T-cell (primary cell): ENCODE measurements around the gene EEPD1. TPM values are rescaled to one million over a fixed set of nuclear protein-coding genes. Genes with fewer than 3 reads are reported as not detected.

Experiments
- ATAC-seq, 4 experiments: fragments of 200-7000 bp in 3 of 4; fragments of 150-1000 bp in 1 of 4; cut with Tn5 transposase; replicated peaks in 1 of 4; 1 replicate in 3 of 4; 2 replicates in 1 of 4; pipeline ENCODE4 v1.10.0; 2021; ENCODE audit warnings: moderate library complexity in 3 of 4, mild to moderate bottlenecking in 2 of 4, moderate number of reproducible peaks in 1 of 4
- CTCF ChIA-PET, 2 donors: fragments of 300-600 bp; sonication (Branson Sonifier 250); formaldehyde crosslinking; loops; one replicate each; lab custom pipeline; 2022; ENCODE audit warnings: antibody characterized with exemption in 2 of 2; lab: Charles Lee
- POLR2A ChIA-PET, 2 donors: fragments of 300-600 bp; sonication (Branson Sonifier 250); formaldehyde crosslinking; loops; one replicate each; lab custom pipeline; 2022; ENCODE audit warnings: antibody characterized with exemption in 2 of 2; lab: Charles Lee
- DNase-seq, 35 experiments: peaks; one replicate each; pipeline versions ENCODE4 v3.0.0 to v3.0.0-alpha.2; 2013 to 2023
- H3K27ac ChIP-seq: one replicate; pipeline ENCODE4 v1.5.1; 2013; ENCODE audit warnings: low read length
- H3K27me3 ChIP-seq, 2 experiments: replicated peaks in 1 of 2; 1 replicate in 1 of 2; 2 replicates in 1 of 2; pipeline versions ENCODE4 v1.6.1 to v1.7.0; 2013; ENCODE audit warnings: low read length in 1 of 2, mixed read lengths in 1 of 2; ENCODE audit not compliant: control insufficient read depth in 2 of 2, insufficient read depth in 2 of 2; ENCODE audit errors: extremely low read depth in 1 of 2
- H3K36me3 ChIP-seq, 2 donors: 1 replicate in 1 of 2; 2 replicates in 1 of 2; pipeline versions ENCODE4 v1.6.1 to v1.7.0; 2013; ENCODE audit warnings: low read length in 1 of 2; ENCODE audit not compliant: control insufficient read depth in 2 of 2, insufficient read depth in 1 of 2; ENCODE audit errors: extremely low read depth in 1 of 2
- H3K4me1 ChIP-seq, 2 experiments: 1 replicate in 1 of 2; 2 replicates in 1 of 2; pipeline versions ENCODE4 v1.6.1 to v1.7.0; 2013; ENCODE audit warnings: low read length in 2 of 2, mixed read lengths in 1 of 2; ENCODE audit not compliant: insufficient read depth in 2 of 2, control insufficient read depth in 1 of 2; ENCODE audit errors: extremely low read depth in 1 of 2
- H3K4me3 ChIP-seq, 2 donors: 1 replicate in 1 of 2; 2 replicates in 1 of 2; pipeline versions ENCODE4 v1.5.1 to v1.7.0; 2013; ENCODE audit warnings: mild to moderate bottlenecking in 2 of 2, low read length in 1 of 2, moderate library complexity in 1 of 2; ENCODE audit not compliant: control insufficient read depth in 1 of 2; ENCODE audit errors: extremely low read depth in 1 of 2
- H3K9me3 ChIP-seq: 2 replicates; pipeline ENCODE4 v1.7.0; 2013
- H3K27ac Mint-ChIP-seq, 2 donors: one replicate each; pipeline ENCODE4 v1.8.0; 2020 to 2021; ENCODE audit warnings: mild to moderate bottlenecking in 2 of 2, mixed read lengths in 2 of 2
- H3K27me3 Mint-ChIP-seq, 2 donors: one replicate each; pipeline ENCODE4 v1.8.0; 2021 to 2022; ENCODE audit warnings: mixed read lengths in 2 of 2
- H3K36me3 Mint-ChIP-seq: one replicate; pipeline ENCODE4 v1.8.0; 2021; ENCODE audit warnings: mixed read lengths
- H3K4me1 Mint-ChIP-seq, 3 donors: one replicate each; pipeline ENCODE4 v1.8.0; 2020 to 2022; ENCODE audit warnings: mixed read lengths in 3 of 3, mild to moderate bottlenecking in 1 of 3
- H3K4me3 Mint-ChIP-seq, 3 donors: one replicate each; pipeline ENCODE4 v1.8.0; 2020 to 2022; ENCODE audit warnings: mild to moderate bottlenecking in 3 of 3, mixed read lengths in 3 of 3, moderate library complexity in 3 of 3
- H3K9me3 Mint-ChIP-seq, 3 donors: one replicate each; pipeline ENCODE4 v1.8.0; 2020 to 2022; ENCODE audit warnings: mixed read lengths in 3 of 3
- WGBS: methylation state at CpG from one replicate; pipeline ENCODE4 v1.1.5; 2013; ENCODE audit warnings: missing lambda C conversion rate; ENCODE audit not compliant: insufficient coverage; 5-methylcytosine and 5-hydroxymethylcytosine counted together
- total RNA-seq, 35 experiments: library from RNA in 6 of 35; stranded (reverse) in 6 of 35; fragments of 120-200 nt in 1 of 35; gene quantifications; one replicate each; pipeline versions ENCODE4 v1.2.1 to v1.2.4 and lab custom pipeline; 2013 to 2026

The EEPD1 gene
- total RNA-seq, 5 donors from 2014 or later (not counting 1 experiment from before 2014, with no cell fraction given) = 2.7 to 16.2 (median 4.2) TPM

GRCh38 chr7:36135700-36136099 is 17.4 kb upstream of the EEPD1 start:
- Histone ChIP-seq H3K4me3 (no peak overlapping the region), H3K27ac (no peak overlapping the region), H3K36me3 (no peaks in the 10 kb centered on the region), H3K4me1 (peaks cover 0 to under 1% of the 10 kb centered on the region in 2 experiments), H3K9me3 (no peaks in the 10 kb centered on the region), H3K27me3 (no peaks in the 10 kb centered on the region)
- ChIA-PET POLR2A (no interaction called here), CTCF (interaction anchor here in 1 of 2 donors (0.5 kb wide), 1 partner anchor 295 kb away, joined by 4 read pairs; no protein-coding TSS in a partner anchor)
- Mint-ChIP-seq H3K9me3 (peaks cover 4 to 8% (median 6%) of the 10 kb centered on the region in 3 donors), H3K4me3 (no peak overlapping the region), H3K27me3 (peaks cover 0 to 4% of the 10 kb centered on the region in 2 donors), H3K36me3 (no peaks in the 10 kb centered on the region), H3K4me1 (peaks cover 0 to 1% (median 0%) of the 10 kb centered on the region in 3 donors), H3K27ac (no peak overlapping the region)
- no CpG with 5 or more reads among the region's 4 CpGs for WGBS
- ATAC-seq (no peak), DNase-seq (no peak)

DNA sequence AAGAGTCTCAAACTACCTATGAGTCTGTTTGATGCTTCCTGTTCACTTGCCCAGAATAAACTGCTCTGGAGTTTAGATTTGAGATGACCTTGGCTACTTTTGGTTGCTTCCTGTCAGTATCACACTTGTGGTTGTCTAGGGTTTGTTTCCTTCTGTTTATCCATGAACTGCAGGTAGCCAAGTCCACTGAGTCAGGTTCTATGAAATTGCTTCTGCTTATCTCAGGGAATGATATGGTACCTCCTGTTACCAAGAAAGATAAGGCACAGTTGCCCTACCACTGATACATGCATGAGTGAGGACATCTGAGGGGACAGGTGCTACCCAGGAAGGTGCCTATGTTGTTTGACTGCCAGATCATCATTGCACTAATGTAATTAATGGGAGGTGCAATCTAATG is 15.8 kb upstream of the EEPD1 start:
- H3K4me3 Mint-ChIP-seq = no peak overlapping the region

GRCh38 chr7:36137754-36138153 is 15.3 kb upstream of the EEPD1 start:
- ATAC-seq (no peak), DNase-seq (no peak)
- WGBS = 100% methylated on average over 1 of the region's 2 CpGs
- ChIA-PET CTCF (no interaction called here), POLR2A (no interaction called here)
- peaks cover 7 to 13% (median 10%) of the 10 kb centered on the region in 3 donors for H3K9me3 Mint-ChIP-seq
- H3K27me3 Mint-ChIP-seq = peaks cover 0 to 4% of the 10 kb centered on the region in 2 donors
- H3K4me3 ChIP-seq = no peak overlapping the region
- H3K4me3 Mint-ChIP-seq = no peak overlapping the region
- no peaks in the 10 kb centered on the region for H3K4me1 ChIP-seq
- no peak overlapping the region for H3K27ac ChIP-seq
- H3K27me3 ChIP-seq = no peaks in the 10 kb centered on the region
- no peaks in the 10 kb centered on the region for H3K36me3 ChIP-seq
- peaks cover 3% of the 10 kb centered on the region for H3K9me3 ChIP-seq
- no peaks in the 10 kb centered on the region for H3K4me1 Mint-ChIP-seq
- H3K36me3 Mint-ChIP-seq = no peaks in the 10 kb centered on the region
- H3K27ac Mint-ChIP-seq = no peak overlapping the region

More for the DNA sequence above, 15.8 kb upstream of the EEPD1 start:
- H3K27me3 Mint-ChIP-seq = peaks cover 0 to 4% of the 10 kb centered on the region in 2 donors
- peaks cover 7 to 13% (median 10%) of the 10 kb centered on the region in 3 donors for H3K9me3 Mint-ChIP-seq
- no peak overlapping the region for H3K27ac Mint-ChIP-seq
- H3K36me3 ChIP-seq = no peaks in the 10 kb centered on the region
- H3K4me1 ChIP-seq = no peaks in the 10 kb centered on the region
- no peaks in the 10 kb centered on the region for H3K36me3 Mint-ChIP-seq
- no peaks in the 10 kb centered on the region for H3K4me1 Mint-ChIP-seq
- ATAC-seq (no peak), DNase-seq (no peak)
- H3K4me3 ChIP-seq = no peak overlapping the region
- CTCF ChIA-PET = interaction anchor here in 1 of 2 donors (0.6 kb wide), 1 partner anchor 424 kb away, joined by 9 read pairs; no protein-coding TSS in a partner anchor
- H3K27ac ChIP-seq = no peak overlapping the region
- POLR2A ChIA-PET = no interaction called here
- H3K9me3 ChIP-seq = peaks cover 3% of the 10 kb centered on the region
- H3K27me3 ChIP-seq = no peaks in the 10 kb centered on the region

- Histone ChIP-seq H3K36me3 (no peaks in the 10 kb centered on the region), H3K9me3 (peaks cover 3% of the 10 kb centered on the region), H3K4me3 (no peak overlapping the region), H3K27me3 (no peaks in the 10 kb centered on the region), H3K4me1 (no peaks in the 10 kb centered on the region), H3K27ac (no peak overlapping the region)
- ChIA-PET CTCF (no interaction called here), POLR2A (no interaction called here)
- Mint-ChIP-seq H3K36me3 (no peaks in the 10 kb centered on the region), H3K4me3 (no peak overlapping the region), H3K4me1 (no peaks in the 10 kb centered on the region), H3K9me3 (peaks cover 7 to 13% (median 10%) of the 10 kb centered on the region in 3 donors), H3K27me3 (peaks cover 0 to 4% of the 10 kb centered on the region in 2 donors), H3K27ac (no peak overlapping the region)
- DNase-seq = no peak
- no peak for ATAC-seq
- 94% methylated on average over 2 of the region's 5 CpGs for WGBS
Measured at GRCh38 chr7:36138209-36138608, 14.8 kb upstream of the EEPD1 start.

- no peak overlapping the region for H3K4me3 Mint-ChIP-seq
- POLR2A ChIA-PET = no interaction called here
- CTCF ChIA-PET = no interaction called here
- no CpG with 5 or more reads among the region's 1 CpG for WGBS
- H3K36me3 ChIP-seq = no peaks in the 10 kb centered on the region
- H3K9me3 Mint-ChIP-seq = peaks cover 7 to 13% (median 10%) of the 10 kb centered on the region in 3 donors
- DNase-seq (no peak), ATAC-seq (no peak)
- H3K27ac ChIP-seq = no peak overlapping the region
- H3K9me3 ChIP-seq = peaks cover 3% of the 10 kb centered on the region
- no peaks in the 10 kb centered on the region for H3K27me3 Mint-ChIP-seq
- no peak overlapping the region for H3K27ac Mint-ChIP-seq
- H3K4me1 Mint-ChIP-seq = no peaks in the 10 kb centered on the region
- H3K4me1 ChIP-seq = no peaks in the 10 kb centered on the region
- H3K27me3 ChIP-seq = no peaks in the 10 kb centered on the region
- H3K36me3 Mint-ChIP-seq = no peaks in the 10 kb centered on the region
- no peak overlapping the region for H3K4me3 ChIP-seq
Measured at GRCh38 chr7:36141351-36141750, 11.7 kb upstream of the EEPD1 start.

DNA sequence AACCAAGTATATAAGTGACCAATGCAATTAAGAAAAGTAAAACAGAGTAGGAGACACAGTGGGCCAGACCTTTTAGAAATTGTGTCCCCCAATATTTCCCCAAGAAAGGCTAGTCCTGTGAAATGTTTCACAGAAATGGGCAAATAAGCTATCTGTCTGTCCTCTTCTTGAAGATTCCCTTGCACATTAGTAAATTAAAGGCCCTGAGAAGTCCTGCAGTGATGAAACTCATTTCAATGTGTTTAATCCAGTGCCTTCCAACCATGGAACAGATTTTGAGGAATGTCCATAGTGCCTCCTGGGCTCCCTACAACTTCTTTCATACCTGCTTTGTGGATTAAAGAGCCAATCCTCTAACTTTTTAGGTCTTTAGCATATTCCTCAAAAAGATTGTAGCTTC is 11.2 kb upstream of the EEPD1 start:
- H3K4me1 ChIP-seq = no peaks in the 10 kb centered on the region
- ATAC-seq = no peak
- DNase-seq = no peak
- H3K4me3 Mint-ChIP-seq = no peak overlapping the region
- no peak overlapping the region for H3K27ac ChIP-seq
- ChIA-PET POLR2A (no interaction called here), CTCF (no interaction called here)
- peaks cover 7 to 13% (median 10%) of the 10 kb centered on the region in 3 donors for H3K9me3 Mint-ChIP-seq
- H3K27ac Mint-ChIP-seq = no peak overlapping the region
- H3K4me1 Mint-ChIP-seq = no peaks in the 10 kb centered on the region
- no peaks in the 10 kb centered on the region for H3K27me3 ChIP-seq
- peaks cover 3% of the 10 kb centered on the region for H3K9me3 ChIP-seq
- H3K27me3 Mint-ChIP-seq = no peaks in the 10 kb centered on the region
- H3K36me3 ChIP-seq = no peaks in the 10 kb centered on the region
- H3K4me3 ChIP-seq = no peak overlapping the region
- no peaks in the 10 kb centered on the region for H3K36me3 Mint-ChIP-seq

DNA sequence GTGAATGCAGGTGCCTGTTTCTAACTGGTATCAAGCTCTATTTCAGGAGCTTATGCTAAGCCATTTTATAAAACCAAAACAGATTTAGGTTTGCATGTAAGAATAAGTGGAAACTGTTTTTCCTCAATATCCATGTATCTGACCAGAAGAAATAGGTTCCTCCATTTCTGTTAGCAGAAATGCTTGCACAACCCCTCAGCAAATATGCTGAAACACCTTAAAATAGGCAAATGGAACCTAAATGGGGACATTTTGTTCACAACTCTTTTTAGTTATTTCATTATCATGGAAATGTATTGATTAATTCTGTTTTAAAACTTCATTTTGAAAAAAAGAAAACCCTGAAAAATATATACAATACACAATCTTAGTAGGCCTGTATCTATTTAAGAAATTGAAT is 8.9 kb upstream of the EEPD1 start:
- ATAC-seq (no peak), DNase-seq (no peak)
- no peaks in the 10 kb centered on the region for H3K36me3 ChIP-seq
- H3K4me1 ChIP-seq = no peaks in the 10 kb centered on the region
- H3K36me3 Mint-ChIP-seq = no peaks in the 10 kb centered on the region
- H3K27me3 Mint-ChIP-seq = no peaks in the 10 kb centered on the region
- ChIA-PET POLR2A (no interaction called here), CTCF (no interaction called here)
- no peak overlapping the region for H3K27ac ChIP-seq
- no peak overlapping the region for H3K4me3 ChIP-seq
- peaks cover 3% of the 10 kb centered on the region for H3K9me3 ChIP-seq
- H3K9me3 Mint-ChIP-seq = peaks cover 7 to 13% (median 10%) of the 10 kb centered on the region in 3 donors
- no peaks in the 10 kb centered on the region for H3K4me1 Mint-ChIP-seq
- no peaks in the 10 kb centered on the region for H3K27me3 ChIP-seq
- H3K27ac Mint-ChIP-seq = no peak overlapping the region
- H3K4me3 Mint-ChIP-seq = no peak overlapping the region
